Parathyroid adenoma (tissue), 2 donors: ENCODE data around the gene PPIL4.
"Not testable (repeated sequence)": the region's sequence is repeated elsewhere in the genome, so short reads cannot be mapped to it uniquely, and the experiment has no call there.

Source experiments
- H2AFZ ChIP-seq: fragments of 300-600 bp; sonication (generic); one replicate; pipeline ENCODE4 v1.7.0; 2017; ENCODE audit warnings: antibody characterized with exemption, mild to moderate bottlenecking
- H3K27ac ChIP-seq: fragments of 300-600 bp; sonication (generic); one replicate; pipeline ENCODE4 v1.7.0; 2017
- H3K27me3 ChIP-seq: fragments of 300-600 bp; sonication (generic); one replicate; pipeline ENCODE4 v1.7.0; 2017; ENCODE audit warnings: low read length; ENCODE audit not compliant: control insufficient read depth, insufficient read depth
- H3K36me3 ChIP-seq: fragments of 300-600 bp; sonication (generic); one replicate; pipeline ENCODE4 v1.7.0; 2017; ENCODE audit warnings: low read length; ENCODE audit not compliant: control insufficient read depth, insufficient read depth
- H3K4me1 ChIP-seq: fragments of 300-600 bp; sonication (generic); one replicate; pipeline ENCODE4 v1.7.0; 2017; ENCODE audit warnings: control low read depth
- H3K4me2 ChIP-seq: fragments of 300-600 bp; sonication (generic); one replicate; pipeline ENCODE4 v1.7.0; 2017; ENCODE audit warnings: low read length
- H3K4me3 ChIP-seq: fragments of 300-600 bp; sonication (generic); one replicate; pipeline ENCODE4 v1.7.0; 2017; ENCODE audit warnings: low read depth, low read length
- H3K79me2 ChIP-seq: fragments of 300-600 bp; sonication (generic); one replicate; pipeline ENCODE4 v1.7.0; 2017; ENCODE audit warnings: control low read depth
- H3K9ac ChIP-seq: fragments of 300-600 bp; sonication (generic); one replicate; pipeline ENCODE4 v1.7.0; 2017; ENCODE audit warnings: mild to moderate bottlenecking
- H3K9me3 ChIP-seq: fragments of 300-600 bp; sonication (generic); one replicate; pipeline ENCODE4 v1.7.0; 2017; ENCODE audit warnings: low read length; ENCODE audit not compliant: control insufficient read depth
- TF ChIP-seq, protein P1 (sequence below): fragments of 300-600 bp; sonication (generic); IDR thresholded peaks from one replicate; pipeline ENCODE4 v1.7.0; 2017; ENCODE audit warnings: antibody characterized with exemption, mild to moderate bottlenecking
- donor health status: primary hyperparathyroidism.

Gene PPIL4

DNA sequence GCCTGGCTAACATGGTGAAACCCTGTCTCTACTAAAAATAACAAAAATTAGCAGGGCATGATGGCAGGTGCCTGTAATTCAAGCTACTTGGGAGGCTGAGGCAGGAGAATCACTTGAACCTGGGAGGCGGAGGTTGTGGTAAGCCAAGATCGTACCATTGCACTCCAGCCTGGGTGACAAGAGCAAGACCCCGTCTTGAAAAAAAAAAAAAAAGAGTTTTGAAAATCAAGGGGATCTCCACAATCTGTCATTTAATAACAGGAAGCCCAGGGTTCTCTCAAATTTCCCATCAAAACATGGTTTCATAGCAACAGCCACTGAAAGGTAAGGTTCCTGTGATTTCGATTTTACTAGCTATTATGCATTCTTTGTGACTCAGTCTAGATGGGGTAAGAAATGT, 51.0 kb downstream of the PPIL4 start:
- H3K27ac ChIP-seq, H3K79me2 ChIP-seq, H3K27me3 ChIP-seq, H3K4me2 ChIP-seq, H3K4me3 ChIP-seq, H3K36me3 ChIP-seq, H3K9me3 ChIP-seq, H3K9ac ChIP-seq, H2AFZ ChIP-seq, H3K4me1 ChIP-seq: not testable (repeated sequence)

DNA sequence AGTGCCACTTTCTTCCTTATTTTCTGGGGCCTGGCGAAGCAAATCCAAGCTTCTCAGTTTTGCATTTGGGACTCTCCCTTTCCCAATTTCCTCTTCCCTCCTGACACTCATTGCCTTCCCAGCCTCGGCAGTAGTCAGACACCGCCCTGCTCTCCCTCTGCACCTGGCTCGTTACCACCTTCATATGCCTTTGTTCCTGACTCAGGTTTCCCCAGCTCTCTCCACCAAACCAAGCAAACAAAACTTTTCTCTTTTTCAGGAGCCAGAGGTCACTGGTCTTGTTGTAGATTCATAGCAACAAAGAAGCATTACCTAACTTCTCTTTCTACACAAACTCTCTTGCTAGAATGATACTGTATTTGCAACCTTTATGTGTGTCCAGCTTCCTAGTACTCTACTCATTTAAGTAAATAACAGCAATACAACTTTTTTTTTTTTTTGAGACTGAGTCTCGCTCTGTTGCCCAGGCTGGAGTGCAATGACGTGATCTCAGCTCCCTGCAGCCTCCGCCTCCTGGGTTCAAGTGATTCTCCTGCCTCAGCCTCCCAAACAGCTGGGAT, 52.0 kb downstream of the PPIL4 start:
- no peaks in the 10 kb centered on the region for H3K79me2 ChIP-seq
- H3K9me3 ChIP-seq: no peaks in the 10 kb centered on the region
- H2AFZ ChIP-seq: no peak overlapping the region
- H3K9ac ChIP-seq: no peak overlapping the region
- H3K27ac ChIP-seq: no peak overlapping the region
- H3K4me1 ChIP-seq: no peaks in the 10 kb centered on the region
- no peak overlapping the region for H3K4me2 ChIP-seq
- no peaks in the 10 kb centered on the region for H3K27me3 ChIP-seq
- no peak overlapping the region for H3K4me3 ChIP-seq
- TF ChIP-seq, protein P1, sequence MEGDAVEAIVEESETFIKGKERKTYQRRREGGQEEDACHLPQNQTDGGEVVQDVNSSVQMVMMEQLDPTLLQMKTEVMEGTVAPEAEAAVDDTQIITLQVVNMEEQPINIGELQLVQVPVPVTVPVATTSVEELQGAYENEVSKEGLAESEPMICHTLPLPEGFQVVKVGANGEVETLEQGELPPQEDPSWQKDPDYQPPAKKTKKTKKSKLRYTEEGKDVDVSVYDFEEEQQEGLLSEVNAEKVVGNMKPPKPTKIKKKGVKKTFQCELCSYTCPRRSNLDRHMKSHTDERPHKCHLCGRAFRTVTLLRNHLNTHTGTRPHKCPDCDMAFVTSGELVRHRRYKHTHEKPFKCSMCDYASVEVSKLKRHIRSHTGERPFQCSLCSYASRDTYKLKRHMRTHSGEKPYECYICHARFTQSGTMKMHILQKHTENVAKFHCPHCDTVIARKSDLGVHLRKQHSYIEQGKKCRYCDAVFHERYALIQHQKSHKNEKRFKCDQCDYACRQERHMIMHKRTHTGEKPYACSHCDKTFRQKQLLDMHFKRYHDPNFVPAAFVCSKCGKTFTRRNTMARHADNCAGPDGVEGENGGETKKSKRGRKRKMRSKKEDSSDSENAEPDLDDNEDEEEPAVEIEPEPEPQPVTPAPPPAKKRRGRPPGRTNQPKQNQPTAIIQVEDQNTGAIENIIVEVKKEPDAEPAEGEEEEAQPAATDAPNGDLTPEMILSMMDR: no peak
- no peaks in the 10 kb centered on the region for H3K36me3 ChIP-seq

DNA sequence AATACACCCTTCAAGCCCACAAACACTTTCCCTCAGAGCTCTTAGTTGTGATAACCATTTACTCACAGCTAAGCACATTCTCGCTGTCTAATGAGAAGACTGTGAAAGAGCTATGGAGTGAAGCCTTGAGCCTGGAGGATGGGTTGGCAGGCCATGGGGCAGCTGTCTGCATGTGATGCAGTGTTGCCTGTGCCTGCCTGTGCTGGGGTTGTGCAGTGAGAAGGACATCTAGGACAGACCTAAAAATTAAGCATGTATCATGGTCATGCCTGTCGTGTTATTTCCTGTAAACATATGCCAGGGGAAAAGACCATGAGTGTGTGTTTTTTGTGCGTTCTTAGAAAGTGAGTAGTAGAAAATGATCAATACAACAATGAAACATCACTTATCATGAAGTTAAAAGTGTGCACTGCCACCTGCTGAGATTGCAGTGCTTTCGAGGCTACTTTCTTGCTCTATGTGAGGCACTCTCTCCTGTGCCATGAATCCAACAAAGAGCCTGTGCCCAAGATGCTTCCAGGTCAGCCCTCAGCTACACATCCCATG, 53.0 kb downstream of the PPIL4 start:
- no peaks in the 10 kb centered on the region for H3K36me3 ChIP-seq
- no peak overlapping the region for H3K9ac ChIP-seq

DNA sequence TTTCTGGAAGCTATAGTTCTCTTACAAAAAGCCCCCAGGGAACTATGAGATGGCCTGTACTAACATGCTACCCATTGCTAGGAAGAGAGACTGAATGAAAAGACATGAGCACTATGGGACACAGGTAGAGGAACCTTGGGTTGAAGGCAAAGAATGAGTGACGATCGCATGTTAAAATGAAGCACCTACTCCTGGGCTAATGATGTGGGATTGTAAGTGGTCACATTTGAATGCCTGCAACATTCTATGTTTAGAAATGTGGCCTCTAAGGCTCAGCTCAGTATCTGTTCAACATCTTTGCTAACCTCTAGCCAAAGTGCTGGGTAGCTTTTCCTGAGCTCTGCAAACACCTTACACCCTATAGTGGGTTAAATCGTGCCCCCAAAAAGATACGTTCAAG, 55.9 kb downstream of the PPIL4 start:
- H2AFZ ChIP-seq: no peak overlapping the region
- H3K27ac ChIP-seq: no peak overlapping the region
- H3K79me2 ChIP-seq: no peaks in the 10 kb centered on the region
- H3K9me3 ChIP-seq: no peaks in the 10 kb centered on the region
- TF ChIP-seq, protein P1: no peak
- H3K27me3 ChIP-seq: no peaks in the 10 kb centered on the region
- no peak overlapping the region for H3K4me3 ChIP-seq
- no peaks in the 10 kb centered on the region for H3K4me1 ChIP-seq
- H3K36me3 ChIP-seq: no peaks in the 10 kb centered on the region
- no peak overlapping the region for H3K9ac ChIP-seq
- H3K4me2 ChIP-seq: no peak overlapping the region

More for the DNA sequence above, 53.0 kb downstream of the PPIL4 start:
- no peaks in the 10 kb centered on the region for H3K9me3 ChIP-seq
- H3K27ac ChIP-seq: no peak overlapping the region
- H2AFZ ChIP-seq: no peak overlapping the region
- H3K4me2 ChIP-seq: no peak overlapping the region
- H3K27me3 ChIP-seq: no peaks in the 10 kb centered on the region
- TF ChIP-seq, protein P1: no peak
- no peak overlapping the region for H3K4me3 ChIP-seq
- H3K4me1 ChIP-seq: no peaks in the 10 kb centered on the region
- no peaks in the 10 kb centered on the region for H3K79me2 ChIP-seq

DNA sequence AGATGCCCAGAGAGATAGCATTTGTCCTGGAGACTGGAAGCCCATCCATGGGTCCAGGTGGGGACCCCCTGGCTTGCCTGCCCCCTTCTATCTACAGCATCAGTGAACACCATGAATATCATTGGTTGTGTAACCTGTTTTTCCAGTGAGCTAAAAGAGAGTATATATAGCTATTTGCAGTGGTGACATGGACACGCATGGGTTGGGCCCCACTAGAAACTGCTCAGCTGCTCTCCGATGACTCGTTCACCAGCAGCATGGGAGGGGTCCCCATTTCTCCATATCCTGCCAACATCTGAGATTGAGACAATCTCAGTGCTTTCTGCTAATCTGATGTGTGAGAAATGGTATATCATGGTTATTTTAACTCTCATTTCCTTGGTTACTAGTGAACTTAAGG, 57.0 kb downstream of the PPIL4 start:
- Histone ChIP-seq H3K79me2 (no peaks in the 10 kb centered on the region), H2AFZ (no peak overlapping the region), H3K27ac (no peak overlapping the region), H3K27me3 (no peaks in the 10 kb centered on the region), H3K4me1 (no peaks in the 10 kb centered on the region), H3K4me3 (no peak overlapping the region), H3K9me3 (no peaks in the 10 kb centered on the region), H3K9ac (no peak overlapping the region), H3K36me3 (no peaks in the 10 kb centered on the region), H3K4me2 (no peak overlapping the region)
- TF ChIP-seq, protein P1: no peak
